IMR-90 (cell line): ENCODE results near the gene FAM149B1. TPM values are rescaled to one million over a fixed set of nuclear protein-coding genes. Genes with fewer than 3 reads are reported as not detected.

Experiments
- ATAC-seq: fragments of 200-7000 bp; cut with Tn5 transposase; 2 replicates; pipeline ENCODE4 v1.9.1; 2020; ENCODE audit warnings: low read depth, mild to moderate bottlenecking, moderate library complexity
- BruUV-seq: library from RNA; stranded (reverse); fragments of 400-500 nt; replicated peaks from 2 replicates; lab custom pipeline; 2021; lab: Mats Ljungman, UMichigan
- CTCF ChIA-PET: fragments of 300-600 bp; formaldehyde crosslinking; extraction: SDS; loops from one replicate; lab custom pipeline; 2021; ENCODE audit warnings: antibody characterized with exemption; lab: Yijun Ruan, JAX
- POLR2A ChIA-PET: fragments of 300-600 bp; sonication (Branson Sonifier 250); formaldehyde crosslinking; loops from one replicate; lab custom pipeline; 2022; ENCODE audit warnings: antibody characterized with exemption; ENCODE audit not compliant: unreplicated experiment; lab: Charles Lee
- DNase-seq: peaks from one replicate; pipeline ENCODE4 v3.0.0; 2013
- H2AFZ ChIP-seq: replicated peaks from 2 replicates; pipeline ENCODE3; 2013; ENCODE audit warnings: low read length, mild to moderate bottlenecking; ENCODE audit not compliant: poor library complexity
- H2AK5ac ChIP-seq: 2 replicates; pipeline ENCODE4 v1.6.1; 2013; ENCODE audit warnings: low read depth, low read length, inconsistent platforms
- H2AK9ac ChIP-seq: replicated peaks from 2 replicates; pipeline ENCODE3; 2013; ENCODE audit warnings: mild to moderate bottlenecking, low read depth, low read length, moderate library complexity; ENCODE audit not compliant: poor library complexity
- H2BK120ac ChIP-seq: 2 replicates; pipeline ENCODE4 v1.6.1; 2013; ENCODE audit warnings: low read depth, low read length, inconsistent platforms
- H2BK15ac ChIP-seq: 3 replicates; pipeline ENCODE4 v1.6.1; 2013; ENCODE audit warnings: low read depth, low read length, inconsistent platforms
- H2BK20ac ChIP-seq: 2 replicates; pipeline ENCODE4 v1.6.1; 2013; ENCODE audit warnings: low read depth, mild to moderate bottlenecking, inconsistent platforms, low read length, moderate library complexity
- H2BK5ac ChIP-seq: 2 replicates; pipeline ENCODE4 v1.6.1; 2013; ENCODE audit warnings: mild to moderate bottlenecking, low read depth, low read length, inconsistent platforms; ENCODE audit not compliant: poor library complexity, severe bottlenecking
- H3K14ac ChIP-seq: replicated peaks from 2 replicates; pipeline ENCODE4 v1.6.1; 2013; ENCODE audit warnings: low read depth, low read length, inconsistent platforms
- H3K18ac ChIP-seq: 2 replicates; pipeline ENCODE4 v1.6.1; 2013; ENCODE audit warnings: low read depth, low read length, control low read depth
- H3K23ac ChIP-seq: 2 replicates; pipeline ENCODE4 v1.6.1; 2013; ENCODE audit warnings: low read depth, low read length, inconsistent platforms
- H3K27ac ChIP-seq: 2 replicates; pipeline ENCODE4 v1.5.1; 2013; ENCODE audit warnings: mild to moderate bottlenecking, control low read depth, low read length; ENCODE audit not compliant: insufficient read depth
- H3K27me3 ChIP-seq: 2 replicates; pipeline ENCODE4 v1.6.1; 2013; ENCODE audit warnings: low read length; ENCODE audit not compliant: control insufficient read depth, insufficient read depth
- H3K36me3 ChIP-seq: 2 replicates; pipeline ENCODE4 v1.6.1; 2013; ENCODE audit warnings: low read length, mixed read lengths; ENCODE audit not compliant: control insufficient read depth, insufficient read depth
- H3K4ac ChIP-seq: 2 replicates; pipeline ENCODE4 v1.6.1; 2013; ENCODE audit warnings: low read depth, low read length, inconsistent platforms
- H3K4me1 ChIP-seq: 2 replicates; pipeline ENCODE4 v1.6.1; 2013; ENCODE audit warnings: low read length, mixed read lengths; ENCODE audit not compliant: control insufficient read depth, insufficient read depth
- H3K4me2 ChIP-seq: 2 replicates; pipeline ENCODE4 v1.6.1; 2013; ENCODE audit warnings: low read depth, mild to moderate bottlenecking, control low read depth, low read length, moderate library complexity
- H3K4me3 ChIP-seq: 2 replicates; pipeline ENCODE4 v1.5.1; 2013; ENCODE audit warnings: low read depth, mild to moderate bottlenecking, control low read depth, low read length, moderate library complexity; ENCODE audit not compliant: insufficient read depth
- H3K56ac ChIP-seq: 2 replicates; pipeline ENCODE4 v1.6.1; 2013; ENCODE audit warnings: low read length, inconsistent platforms; ENCODE audit not compliant: insufficient read depth; ENCODE audit errors: extremely low read depth
- H3K79me1 ChIP-seq, 2 experiments: 2 replicates each; pipeline ENCODE4 v1.6.1; 2013; ENCODE audit warnings: low read length in 2 of 2, inconsistent platforms in 1 of 2, low read depth in 1 of 2
- H3K9ac ChIP-seq: 2 replicates; pipeline ENCODE4 v1.6.1; 2013; ENCODE audit warnings: low read depth, low read length, control low read depth
- H3K9me1 ChIP-seq: 2 replicates; pipeline ENCODE4 v1.6.1; 2013; ENCODE audit warnings: low read length, inconsistent platforms; ENCODE audit not compliant: insufficient read depth
- H3K9me3 ChIP-seq: 2 replicates; pipeline ENCODE4 v1.6.1; 2013; ENCODE audit warnings: low read length; ENCODE audit not compliant: control insufficient read depth, insufficient read depth
- H4K20me1 ChIP-seq: 2 replicates; pipeline ENCODE4 v1.6.1; 2013; ENCODE audit warnings: low read length, inconsistent platforms; ENCODE audit not compliant: insufficient read depth
- H4K5ac ChIP-seq: 2 replicates; pipeline ENCODE4 v1.6.1; 2013; ENCODE audit warnings: mild to moderate bottlenecking, low read depth, low read length, control low read depth
- H4K8ac ChIP-seq, 2 experiments: 2 replicates each; pipeline ENCODE4 v1.6.1; 2013; ENCODE audit warnings: low read depth in 2 of 2, low read length in 2 of 2, control low read depth in 1 of 2, inconsistent platforms in 1 of 2
- H4K91ac ChIP-seq: 2 replicates; pipeline ENCODE4 v1.6.1; 2013; ENCODE audit warnings: low read depth, low read length, inconsistent platforms; ENCODE audit not compliant: insufficient read depth
- BHLHE40 ChIP-seq: fragments of 150-350 bp; IDR thresholded peaks from 2 replicates; pipeline ENCODE4 v1.6.1; 2016; ENCODE audit warnings: mild to moderate bottlenecking, low read depth, low read length
- CEBPB ChIP-seq: IDR thresholded peaks from 2 replicates; pipeline ENCODE4 v1.6.1; 2012; ENCODE audit warnings: low read depth, low read length, improper control_type of control experiment
- CHD1 ChIP-seq: IDR thresholded peaks from 2 replicates; pipeline ENCODE4 v1.6.1; 2012; ENCODE audit warnings: low read depth, low read length, improper control_type of control experiment
- FOS ChIP-seq: fragments of 150-350 bp; IDR thresholded peaks from 2 replicates; pipeline ENCODE4 v1.6.1; 2016; ENCODE audit warnings: low read depth, low read length
- MAFK ChIP-seq: IDR thresholded peaks from 2 replicates; pipeline ENCODE4 v1.6.1; 2012; ENCODE audit warnings: low read depth, low read length, improper control_type of control experiment
- MAZ ChIP-seq: IDR thresholded peaks from 2 replicates; pipeline ENCODE4 v1.6.1; 2012; ENCODE audit warnings: low read depth, mild to moderate bottlenecking, low read length, improper control_type of control experiment, moderate library complexity, borderline replicate concordance
- MXI1 ChIP-seq: IDR thresholded peaks from 2 replicates; pipeline ENCODE4 v1.6.1; 2012; ENCODE audit warnings: low read depth, mild to moderate bottlenecking, low read length, moderate library complexity, borderline replicate concordance
- NFE2L2 ChIP-seq: fragments of 150-350 bp; IDR thresholded peaks from 2 replicates; pipeline ENCODE4 v1.6.1; 2016; ENCODE audit warnings: low read depth, mild to moderate bottlenecking, low read length
- POLR2A ChIP-seq: IDR thresholded peaks from 2 replicates; pipeline ENCODE4 v1.6.1; 2012; ENCODE audit warnings: mild to moderate bottlenecking, low read depth, low read length
- RAD21 ChIP-seq: IDR thresholded peaks from 2 replicates; pipeline ENCODE4 v1.6.1; 2012; ENCODE audit warnings: low read length, improper control_type of control experiment
- RCOR1 ChIP-seq: IDR thresholded peaks from 2 replicates; pipeline ENCODE4 v1.6.1; 2012; ENCODE audit warnings: mild to moderate bottlenecking, low read length, improper control_type of control experiment; ENCODE audit not compliant: insufficient replicate concordance
- RFX5 ChIP-seq: IDR thresholded peaks from 2 replicates; pipeline ENCODE4 v1.8.0; 2012; ENCODE audit warnings: low read depth, mild to moderate bottlenecking, low read length, moderate library complexity
- SMC3 ChIP-seq: fragments of 150-350 bp; IDR thresholded peaks from 2 replicates; pipeline ENCODE4 v1.6.1; 2016; ENCODE audit warnings: low read depth, mild to moderate bottlenecking, antibody characterized with exemption, low read length, moderate library complexity
- WGBS, 2 experiments: methylation state at CpG; one replicate each; pipeline versions ENCODE4 v1.1.5 to v1.1.7; 2013; ENCODE audit warnings: missing lambda C conversion rate in 2 of 2; ENCODE audit not compliant: insufficient read length in 1 of 2; ENCODE audit errors: extremely low coverage in 2 of 2; 5-methylcytosine and 5-hydroxymethylcytosine counted together
- dilution Hi-C: fragments of 300-500 bp; cut with HindIII; formaldehyde crosslinking; loops from one replicate; pipeline ENCODE4 v1.14.3; 2018; ENCODE audit warnings: low sequenced_read_pairs; ENCODE audit not compliant: unreplicated experiment
- in situ Hi-C: fragments of 300-500 bp; cut with MboI; formaldehyde crosslinking; loops from 3 replicates; pipeline ENCODE4 v1.14.3; 2019; ENCODE audit warnings: low sequenced_read_pairs, inconsistent platforms, mixed read lengths
- intact Hi-C: fragments of 100-400 bp; cut with micrococcal nuclease; formaldehyde crosslinking; loops from 2 replicates; pipeline ENCODE4 v1.10.0; 2022
- polyA plus RNA-seq, 3 experiments: library from polyadenylated mRNA; depleted of rRNA; stranded (reverse); fragments of >200 nt; gene quantifications; 2 replicates each; pipeline ENCODE4 v1.2.3, GENCODE V29; 2012; ENCODE audit warnings: low replicate concordance in 1 of 3
- total RNA-seq: library from RNA; depleted of rRNA; stranded (reverse); fragments of >200 nt; gene quantifications from 2 replicates; pipeline ENCODE4 v1.2.3, GENCODE V29; 2012
- TF ChIP-seq, protein P1 (sequence below): conservative IDR thresholded peaks from 2 replicates; pipeline ENCODE4 v1.5.1; 2012; ENCODE audit warnings: mild to moderate bottlenecking, low read depth, low read length, improper control_type of control experiment
- TF ChIP-seq, protein P2 (sequence below): fragments of 150-350 bp; IDR thresholded peaks from 2 replicates; pipeline ENCODE4 v1.6.1; 2016; ENCODE audit warnings: low read depth, mild to moderate bottlenecking, low read length, moderate library complexity, borderline replicate concordance
- TF ChIP-seq, protein P3 (sequence below): fragments of 150-350 bp; IDR thresholded peaks from 2 replicates; pipeline ENCODE4 v1.6.1; 2017; ENCODE audit warnings: mild to moderate bottlenecking, antibody characterized with exemption, low read length, low read depth

The FAM149B1 gene
- total and polyA plus RNA-seq, 2 of the 4 experiments (the other 2 are of a cell fraction) = 21.7 to 28.3 TPM

DNA sequence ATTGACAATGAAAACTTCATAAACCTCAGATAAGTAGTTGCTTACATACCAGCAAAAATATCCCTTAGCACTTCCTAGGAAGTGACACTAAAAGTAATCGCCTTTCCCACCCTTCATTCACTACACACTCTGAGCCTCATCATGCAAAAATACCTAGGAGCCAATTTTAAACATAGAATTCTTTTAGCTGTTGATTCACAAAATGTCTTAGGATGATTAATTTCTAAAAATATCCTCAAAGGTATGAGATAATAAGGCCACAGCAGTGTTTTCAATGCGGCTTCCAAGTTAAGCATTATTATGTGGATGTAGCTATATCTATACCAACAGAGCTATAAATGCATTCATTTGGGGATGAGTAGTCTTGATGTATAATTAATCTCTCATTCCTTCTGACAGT, 66.0 kb downstream of the FAM149B1 start:
- in situ Hi-C loops (no loop called here), intact Hi-C loops (no loop called here), dilution Hi-C loops (no loop called here)
- H3K9me1 ChIP-seq = no peaks in the 10 kb centered on the region
- H3K79me1 ChIP-seq = peaks cover 4 to 9% of the 10 kb centered on the region in 2 experiments; a peak in 2 of 4 replicates
- no peak overlapping the region for H4K5ac ChIP-seq
- no peak overlapping the region for H3K4me2 ChIP-seq
- no peak overlapping the region for H2BK15ac ChIP-seq
- BruUV-seq = no TSS peak
- no peak overlapping the region for H2AFZ ChIP-seq
- no peak overlapping the region for H3K56ac ChIP-seq
- no peak overlapping the region for H3K14ac ChIP-seq
- H3K4ac ChIP-seq = no peak overlapping the region
- H3K27me3 ChIP-seq = no peaks in the 10 kb centered on the region
- no peaks in the 10 kb centered on the region for H3K4me1 ChIP-seq
- ATAC-seq = no peak
- H3K9ac ChIP-seq = no peak overlapping the region
- ChIA-PET CTCF (no interaction called here), POLR2A (interaction anchor here (0.6 kb wide), 1 partner anchor 148 kb away, joined by 3 read pairs; no protein-coding TSS in a partner anchor)
- H3K18ac ChIP-seq = no peak overlapping the region
- no peak overlapping the region for H3K4me3 ChIP-seq
- H2AK5ac ChIP-seq = no peak overlapping the region
- H2AK9ac ChIP-seq = no peak overlapping the region
- H3K36me3 ChIP-seq = peaks cover 9% of the 10 kb centered on the region
- H4K20me1 ChIP-seq = no peaks in the 10 kb centered on the region
- H4K91ac ChIP-seq = no peak overlapping the region
- no peak overlapping the region for H3K27ac ChIP-seq
- H2BK5ac ChIP-seq = no peak overlapping the region
- no peak for DNase-seq
- no peak overlapping the region for H2BK20ac ChIP-seq
- no CpG with 5 or more reads among the region's 2 CpGs for WGBS, 2 experiments
- TF ChIP-seq FOS (no peak), CHD1 (no peak), RCOR1 (no peak), RAD21 (no peak), NFE2L2 (no peak), BHLHE40 (no peak), SMC3 (no peak), POLR2A (no peak), MAFK (no peak), RFX5 (no peak), CEBPB (no peak), MAZ (no peak), MXI1 (no peak)
- TF ChIP-seq, protein P1, sequence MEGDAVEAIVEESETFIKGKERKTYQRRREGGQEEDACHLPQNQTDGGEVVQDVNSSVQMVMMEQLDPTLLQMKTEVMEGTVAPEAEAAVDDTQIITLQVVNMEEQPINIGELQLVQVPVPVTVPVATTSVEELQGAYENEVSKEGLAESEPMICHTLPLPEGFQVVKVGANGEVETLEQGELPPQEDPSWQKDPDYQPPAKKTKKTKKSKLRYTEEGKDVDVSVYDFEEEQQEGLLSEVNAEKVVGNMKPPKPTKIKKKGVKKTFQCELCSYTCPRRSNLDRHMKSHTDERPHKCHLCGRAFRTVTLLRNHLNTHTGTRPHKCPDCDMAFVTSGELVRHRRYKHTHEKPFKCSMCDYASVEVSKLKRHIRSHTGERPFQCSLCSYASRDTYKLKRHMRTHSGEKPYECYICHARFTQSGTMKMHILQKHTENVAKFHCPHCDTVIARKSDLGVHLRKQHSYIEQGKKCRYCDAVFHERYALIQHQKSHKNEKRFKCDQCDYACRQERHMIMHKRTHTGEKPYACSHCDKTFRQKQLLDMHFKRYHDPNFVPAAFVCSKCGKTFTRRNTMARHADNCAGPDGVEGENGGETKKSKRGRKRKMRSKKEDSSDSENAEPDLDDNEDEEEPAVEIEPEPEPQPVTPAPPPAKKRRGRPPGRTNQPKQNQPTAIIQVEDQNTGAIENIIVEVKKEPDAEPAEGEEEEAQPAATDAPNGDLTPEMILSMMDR = no peak
- TF ChIP-seq, protein P2, sequence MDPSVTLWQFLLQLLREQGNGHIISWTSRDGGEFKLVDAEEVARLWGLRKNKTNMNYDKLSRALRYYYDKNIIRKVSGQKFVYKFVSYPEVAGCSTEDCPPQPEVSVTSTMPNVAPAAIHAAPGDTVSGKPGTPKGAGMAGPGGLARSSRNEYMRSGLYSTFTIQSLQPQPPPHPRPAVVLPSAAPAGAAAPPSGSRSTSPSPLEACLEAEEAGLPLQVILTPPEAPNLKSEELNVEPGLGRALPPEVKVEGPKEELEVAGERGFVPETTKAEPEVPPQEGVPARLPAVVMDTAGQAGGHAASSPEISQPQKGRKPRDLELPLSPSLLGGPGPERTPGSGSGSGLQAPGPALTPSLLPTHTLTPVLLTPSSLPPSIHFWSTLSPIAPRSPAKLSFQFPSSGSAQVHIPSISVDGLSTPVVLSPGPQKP = no peak
- TF ChIP-seq, protein P3, sequence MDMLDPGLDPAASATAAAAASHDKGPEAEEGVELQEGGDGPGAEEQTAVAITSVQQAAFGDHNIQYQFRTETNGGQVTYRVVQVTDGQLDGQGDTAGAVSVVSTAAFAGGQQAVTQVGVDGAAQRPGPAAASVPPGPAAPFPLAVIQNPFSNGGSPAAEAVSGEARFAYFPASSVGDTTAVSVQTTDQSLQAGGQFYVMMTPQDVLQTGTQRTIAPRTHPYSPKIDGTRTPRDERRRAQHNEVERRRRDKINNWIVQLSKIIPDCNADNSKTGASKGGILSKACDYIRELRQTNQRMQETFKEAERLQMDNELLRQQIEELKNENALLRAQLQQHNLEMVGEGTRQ = no peak
- H4K8ac ChIP-seq = no peak overlapping the region
- no peak overlapping the region for H3K23ac ChIP-seq
- no peaks in the 10 kb centered on the region for H3K9me3 ChIP-seq
- no peak overlapping the region for H2BK120ac ChIP-seq
